Femur (tissue), 1 donor: ENCODE results near the gene VTA1.
"Not testable (repeated sequence)": the region's sequence is repeated elsewhere in the genome, so short reads cannot be mapped to it uniquely, and the experiment has no call there.

ENCODE experiments used
- DNase-seq: peaks from one replicate; pipeline ENCODE4 v3.0.0-alpha.2; 2017

The VTA1 gene, protein sequence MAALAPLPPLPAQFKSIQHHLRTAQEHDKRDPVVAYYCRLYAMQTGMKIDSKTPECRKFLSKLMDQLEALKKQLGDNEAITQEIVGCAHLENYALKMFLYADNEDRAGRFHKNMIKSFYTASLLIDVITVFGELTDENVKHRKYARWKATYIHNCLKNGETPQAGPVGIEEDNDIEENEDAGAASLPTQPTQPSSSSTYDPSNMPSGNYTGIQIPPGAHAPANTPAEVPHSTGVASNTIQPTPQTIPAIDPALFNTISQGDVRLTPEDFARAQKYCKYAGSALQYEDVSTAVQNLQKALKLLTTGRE

DNA sequence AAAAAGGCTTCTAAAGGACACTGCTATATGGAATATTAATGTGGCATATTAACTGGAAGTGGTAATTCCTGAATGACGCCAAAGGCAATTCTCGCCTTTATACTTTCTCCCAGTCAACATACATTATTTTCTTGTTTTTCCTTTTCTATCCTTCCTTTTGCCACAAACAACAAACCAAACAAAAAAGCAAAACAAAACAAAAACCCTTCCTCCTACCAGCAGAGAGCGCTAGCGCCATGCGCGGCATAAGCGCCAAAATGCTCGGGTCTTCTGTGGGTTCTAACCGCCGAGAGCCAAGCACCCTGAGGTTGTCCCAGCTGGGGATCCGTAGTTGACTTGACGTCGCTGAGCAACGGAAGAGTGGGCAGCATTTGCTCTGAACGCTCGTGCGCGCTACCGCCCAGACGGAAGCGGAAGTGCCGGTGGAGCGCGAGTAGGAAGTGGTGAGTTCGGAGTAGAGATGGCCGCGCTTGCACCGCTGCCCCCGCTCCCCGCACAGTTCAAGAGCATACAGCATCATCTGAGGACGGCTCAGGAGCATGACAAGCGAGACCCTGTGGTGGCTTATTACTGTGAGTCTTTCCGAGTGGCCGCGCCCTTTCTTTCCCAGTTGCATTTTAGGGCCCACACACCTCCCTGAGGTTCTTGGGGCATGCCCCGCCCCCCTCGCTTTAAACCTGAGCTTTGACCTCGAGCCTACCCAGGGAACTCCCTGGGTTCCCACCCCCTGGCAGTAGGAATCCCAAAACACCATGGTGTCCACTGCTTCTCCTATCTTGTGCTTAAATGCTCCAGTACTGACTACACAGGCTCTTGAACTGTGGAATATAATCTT is at the start of gene VTA1, which contains the start of gene NMBR:
Gene VTA1, plus strand, starts transcription at position 436 of the 835 bp plus-strand sequence. Its CDS starts 25 bp downstream, at position 461.
Gene NMBR, minus strand, starts transcription at position 295 of the 835 bp plus-strand sequence. CDS start 58,464 bp downstream, outside the sequence.
- DNase-seq, result peak; percentile 99

DNA sequence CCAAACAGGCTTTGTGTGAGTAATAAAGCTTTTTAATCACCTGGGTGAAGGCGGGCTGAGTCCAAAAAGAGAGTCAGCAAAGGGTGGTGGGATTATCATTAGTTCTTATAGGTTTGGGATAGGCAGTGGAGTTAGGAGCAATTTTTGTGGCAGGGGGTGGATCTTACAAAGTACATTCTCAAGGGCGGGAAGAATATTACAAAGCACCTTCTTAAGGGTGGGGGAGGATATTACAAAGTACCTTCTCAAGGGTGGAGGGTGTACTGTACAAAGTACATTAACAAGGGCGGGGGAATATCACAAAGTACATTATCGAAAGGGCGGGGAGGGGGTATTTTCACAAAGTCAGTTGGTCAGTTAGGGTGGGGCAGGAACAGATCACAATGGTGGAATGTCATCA is 42.2 kb upstream of the VTA1 start:
- DNase-seq, result not testable (repeated sequence)

DNA sequence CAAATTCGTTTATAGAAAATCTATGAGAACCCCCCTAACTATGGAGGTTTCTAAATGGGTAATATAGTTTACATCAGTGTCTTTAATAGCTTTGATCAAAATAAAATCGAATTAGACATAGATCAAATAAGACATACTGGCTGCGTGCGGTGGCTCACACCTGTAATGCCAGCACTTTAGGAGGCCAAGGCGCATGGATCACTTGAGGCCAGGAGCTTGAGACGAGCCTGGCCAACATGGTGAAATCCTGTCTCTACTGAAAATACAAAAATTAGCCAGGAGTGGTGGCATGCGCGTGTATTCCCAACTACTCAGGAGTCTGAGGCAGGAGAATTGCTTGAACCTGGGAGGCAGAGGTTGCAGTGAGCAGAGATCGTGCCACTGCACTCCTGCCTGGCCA is 36.2 kb upstream of the VTA1 start:
- DNase-seq, result not testable (repeated sequence)

DNA sequence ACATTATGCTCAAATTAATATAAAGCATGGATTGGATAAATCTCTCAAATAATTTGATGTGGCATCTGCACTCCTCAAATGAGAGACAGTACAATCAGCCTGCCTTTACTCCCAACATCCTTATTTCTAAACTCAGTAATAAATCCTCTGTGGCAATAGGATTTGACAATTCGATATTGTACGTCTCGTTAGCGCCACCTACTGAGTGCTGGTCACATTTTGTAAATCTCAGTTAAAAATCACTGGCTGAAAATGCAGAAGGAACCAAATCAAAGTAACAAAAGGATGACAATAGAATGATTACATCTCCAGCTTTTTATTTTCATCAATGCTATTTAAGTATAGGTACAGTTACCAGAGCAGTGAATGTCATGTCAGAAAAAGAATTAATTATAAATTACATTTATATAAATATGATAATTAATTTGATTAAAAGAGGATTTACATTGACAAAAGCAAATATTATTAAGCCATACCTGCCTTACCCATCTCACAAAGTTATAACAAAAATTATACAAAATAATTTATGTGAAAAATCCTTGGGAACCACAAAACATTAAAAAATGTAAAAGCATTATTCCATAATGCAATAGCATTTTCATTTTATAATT is 34.5 kb upstream of the VTA1 start:
- DNase-seq, result peak; percentile 74

- no peak for DNase-seq
These were observed 29.7 kb upstream of the VTA1 start for GRCh38 chr6:142117366-142117765.

DNA sequence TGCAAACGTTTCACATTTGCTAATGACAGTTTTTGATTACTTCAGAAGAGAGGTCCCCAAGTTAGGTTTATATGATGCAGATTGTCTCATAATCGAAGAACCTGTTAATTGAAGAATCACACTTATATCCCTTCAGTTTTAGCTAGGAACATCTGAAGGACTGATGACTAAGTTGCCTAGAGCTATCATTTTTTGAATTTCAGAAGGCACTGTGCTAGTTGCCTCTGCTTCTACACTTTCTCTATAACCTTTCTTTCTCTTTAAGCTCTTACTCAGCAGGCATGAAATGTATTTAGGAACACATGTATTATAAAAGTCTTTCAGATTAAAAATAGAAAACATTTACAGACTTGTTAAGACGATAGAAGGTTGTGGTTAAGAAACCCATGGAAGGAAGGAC is 28.7 kb upstream of the VTA1 start:
- no peak for DNase-seq

DNA sequence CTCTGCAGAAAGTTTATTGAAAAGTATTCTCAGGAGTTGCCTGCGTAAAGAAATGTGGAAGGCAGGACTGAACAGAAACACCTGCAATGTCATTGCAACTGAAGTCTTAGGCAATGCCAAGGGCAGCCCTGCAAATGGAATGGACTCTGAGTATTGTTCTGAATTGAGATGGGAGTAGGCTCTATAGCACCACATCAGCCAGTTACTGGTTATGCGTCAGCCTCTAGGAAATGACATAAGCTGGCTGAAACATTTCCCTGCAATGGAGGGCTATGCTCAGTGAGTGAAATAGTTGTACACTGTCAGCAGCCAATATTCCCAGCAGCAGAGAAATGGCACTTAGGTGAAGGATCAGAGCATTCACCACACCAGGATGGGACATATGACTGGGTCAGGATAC is 28.1 kb upstream of the VTA1 start:
- no peak for DNase-seq

DNA sequence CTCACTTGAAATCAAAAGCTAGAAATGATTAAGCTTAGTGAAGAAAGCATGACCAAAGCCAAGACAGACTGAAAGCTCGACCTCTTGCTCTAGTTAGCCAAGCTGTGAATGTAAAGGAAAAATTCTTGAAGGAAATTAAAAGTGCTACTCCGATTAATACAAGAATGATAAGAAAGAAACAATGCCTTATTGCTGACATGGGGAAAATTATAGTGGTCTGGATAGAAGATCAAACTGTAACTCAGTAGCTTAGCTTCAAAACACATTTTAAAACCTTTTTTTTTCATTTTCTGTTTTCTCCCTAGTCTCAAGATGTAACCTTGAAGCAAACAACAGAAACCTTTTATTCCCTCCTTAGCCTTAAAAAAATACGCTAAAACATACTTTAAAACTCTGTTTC is 25.7 kb upstream of the VTA1 start:
- no peak for DNase-seq

GRCh38 chr6:142130814-142131213 is 16.2 kb upstream of the VTA1 start:
- no peak for DNase-seq

GRCh38 chr6:142132625-142133024 is 14.4 kb upstream of the VTA1 start, which contains the start of gene GJE1:
Gene GJE1 (plus strand): TSS chr6:142132925. CDS start chr6:142133159, 234 bp downstream.
- no peak for DNase-seq

DNA sequence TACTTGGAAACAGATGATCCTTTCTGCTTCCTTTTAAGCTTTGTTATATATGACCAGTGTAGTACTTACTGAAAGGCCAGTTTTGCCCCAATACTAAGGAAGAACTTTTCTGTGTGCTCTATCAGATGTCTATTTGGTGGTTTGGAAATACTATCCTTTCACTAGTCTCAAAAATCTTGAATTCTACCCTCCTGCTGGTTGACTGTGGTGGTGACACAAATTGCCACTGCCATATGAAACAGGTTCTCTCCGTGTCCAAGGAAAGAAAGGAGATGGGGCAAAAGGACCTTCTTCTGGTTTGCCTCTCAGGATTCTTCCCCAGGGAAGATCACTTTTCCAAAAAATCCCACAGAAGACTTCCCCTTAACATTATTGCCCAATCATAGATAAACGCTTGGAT is 8.2 kb upstream of the VTA1 start:
- no peak for DNase-seq

DNA sequence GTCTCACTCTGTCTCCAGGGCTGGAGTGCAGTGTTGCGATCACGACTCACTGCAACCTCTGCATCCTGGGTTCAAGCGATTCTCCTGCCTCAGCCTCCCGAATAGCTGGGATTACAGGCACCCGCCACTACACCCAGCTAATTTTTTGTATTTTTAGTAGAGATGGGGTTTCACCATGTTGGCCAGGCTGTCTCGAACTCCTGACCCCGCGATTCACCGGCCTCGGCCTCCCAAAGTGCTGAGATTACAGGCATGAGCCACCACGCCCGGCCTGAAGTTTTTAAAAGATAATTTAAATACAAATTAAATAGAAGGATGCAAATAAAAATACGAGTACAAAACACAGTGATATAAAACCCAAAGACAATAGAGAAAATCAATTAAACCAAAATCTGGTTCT is 5.5 kb upstream of the VTA1 start:
- not testable (repeated sequence) for DNase-seq

- DNase-seq, result no peak
These were observed 5.7 kb downstream of the VTA1 start for GRCh38 chr6:142152746-142153145.

GRCh38 chr6:142153196-142153595 is 6.1 kb downstream of the VTA1 start:
- no peak for DNase-seq

GRCh38 chr6:142154336-142154735 is 7.3 kb downstream of the VTA1 start:
- no peak for DNase-seq

DNA sequence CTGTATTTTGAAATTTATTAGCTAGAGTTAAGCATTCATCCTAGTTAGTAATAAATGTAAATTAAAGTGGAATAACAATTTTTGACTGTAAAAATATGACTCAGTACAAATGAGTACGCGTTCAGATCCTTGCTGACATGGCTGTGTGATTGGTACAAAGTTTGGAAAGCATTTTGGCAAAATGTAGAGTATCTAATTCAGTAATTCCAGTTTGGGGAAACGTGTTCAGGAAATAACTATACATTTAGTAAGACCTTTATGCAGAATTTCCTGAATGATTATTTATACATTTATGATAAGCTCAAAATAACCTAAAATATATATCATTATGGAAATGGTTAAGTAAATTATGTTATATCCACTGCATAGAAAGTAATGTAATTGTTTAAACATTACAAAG is 8.0 kb downstream of the VTA1 start:
- DNase-seq, result no peak

GRCh38 chr6:142155895-142156757 is 9.1 kb downstream of the VTA1 start:
- no peak for DNase-seq

GRCh38 chr6:142156758-142157068 is 9.7 kb downstream of the VTA1 start:
- DNase-seq, result not testable (repeated sequence)

DNA sequence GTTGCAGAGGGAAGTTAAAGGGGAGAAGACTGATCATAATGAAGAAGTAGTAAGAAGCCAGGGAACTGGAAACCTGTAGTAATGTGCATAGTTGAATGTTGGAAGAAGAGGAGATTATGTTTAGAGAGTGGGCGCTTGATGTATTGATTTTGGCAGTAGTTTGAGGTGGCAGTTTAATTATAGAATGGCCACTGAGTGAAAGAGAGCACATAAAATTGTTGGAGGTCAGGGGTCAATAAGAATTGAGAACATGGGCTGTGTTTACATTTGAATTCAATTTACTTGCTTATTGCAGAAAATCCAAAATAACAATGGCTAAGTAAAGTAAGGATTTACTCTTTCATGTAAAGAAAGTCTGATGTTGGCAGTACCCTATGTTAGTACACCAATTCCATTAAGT is 15.7 kb downstream of the VTA1 start:
- no peak for DNase-seq

DNA sequence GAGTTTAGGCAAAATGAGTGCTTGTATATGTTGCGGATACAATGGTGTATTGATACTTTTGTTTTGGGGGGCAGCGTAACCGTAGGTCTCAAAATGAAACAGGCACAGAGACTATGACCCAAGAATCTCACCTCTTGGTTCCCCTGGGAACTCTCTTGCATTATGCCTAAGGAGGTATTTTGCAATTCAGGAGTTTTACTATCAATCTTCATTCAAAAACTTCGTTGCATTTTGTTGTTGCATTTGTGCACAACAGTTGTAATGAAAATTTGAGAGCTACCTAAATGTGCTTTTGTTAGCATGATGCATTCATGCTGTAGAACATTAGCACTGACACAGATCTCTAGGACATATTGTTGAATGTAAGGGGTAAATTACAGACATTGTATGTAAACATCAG is 18.2 kb downstream of the VTA1 start:
- DNase-seq, result no peak

DNA sequence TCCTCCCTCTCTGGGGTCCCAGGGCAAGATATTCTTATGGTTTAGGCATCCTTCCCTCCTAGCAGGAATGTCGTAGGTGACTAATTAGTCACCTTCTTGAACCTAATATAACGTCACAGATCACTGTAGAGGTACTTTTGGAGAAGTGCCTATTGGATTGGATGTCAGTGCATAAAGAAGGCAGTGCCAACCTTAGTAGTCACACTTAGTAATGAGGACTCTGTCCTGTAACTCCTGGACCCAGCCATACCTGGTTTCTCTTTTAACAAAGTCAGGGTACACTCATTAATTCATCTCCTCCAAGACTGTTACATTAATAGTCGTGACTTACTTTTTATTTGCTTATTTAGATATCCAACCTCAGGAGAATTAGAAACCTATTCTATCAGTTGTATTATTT is 20.0 kb downstream of the VTA1 start:
- DNase-seq, result no peak

- DNase-seq, result no peak
These were observed 20.4 kb downstream of the VTA1 start for GRCh38 chr6:142167486-142167885.

GRCh38 chr6:142171351-142171750 is 24.3 kb downstream of the VTA1 start:
- DNase-seq, result no peak
